ENCODE measurements around the gene SLC4A1AP. TPM values are rescaled to one million over a fixed set of nuclear protein-coding genes. Genes with fewer than 3 reads are reported as not detected.

The SLC4A1AP gene
- total and polyA plus RNA-seq, 10 of the 15 experiments (the other 5 are each of a cell fraction or from before 2014, with no cell fraction given) = 6.5 to 30.1 (median 21.5) TPM

DNA sequence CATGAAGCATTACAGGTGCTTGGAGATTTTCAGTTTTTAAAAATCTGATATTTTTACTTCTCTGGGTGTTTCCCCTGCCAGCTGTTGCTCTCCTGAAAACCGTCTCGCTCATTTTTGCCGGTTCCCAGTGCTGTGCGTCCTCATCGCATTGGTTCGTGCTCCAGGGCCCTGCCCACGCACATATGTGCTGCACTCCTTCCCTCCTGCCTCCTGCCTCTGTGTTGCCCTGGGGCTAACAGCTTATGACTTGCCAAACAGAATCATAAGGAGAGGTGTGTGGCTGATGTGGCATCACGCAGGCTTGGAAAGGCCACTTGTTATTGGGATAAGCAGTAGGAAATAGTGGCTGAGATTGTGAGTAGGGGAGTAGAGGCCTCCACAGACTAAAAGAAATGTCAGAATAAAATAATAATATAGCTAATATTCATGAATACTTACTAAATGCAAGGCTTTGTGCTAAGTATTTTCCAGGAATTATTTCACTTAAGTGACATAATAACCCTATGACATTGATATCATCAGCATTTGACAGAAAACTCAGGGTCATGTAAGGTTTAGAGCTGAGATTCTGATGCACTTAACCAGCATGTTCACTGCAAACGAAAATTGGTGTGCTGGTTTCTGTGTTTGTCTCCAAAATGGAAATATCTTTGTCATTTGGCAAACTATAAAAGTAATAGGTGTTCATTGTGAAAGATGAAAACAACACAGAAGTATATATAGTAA, 53.5 kb downstream of the SLC4A1AP start:
- 65% methylated on average over 9 of the region's 9 CpGs for WGBS (ENCODE audit: insufficient coverage, insufficient replicate concordance, low lambda C conversion rate, missing lambda C conversion rate)
- Histone ChIP-seq H3K9ac (ENCODE audit: control insufficient read depth, insufficient read depth, low read length) (no peak overlapping the region), H3K27ac (ENCODE audit: control insufficient read depth, insufficient read depth) (no peak overlapping the region), H4K20me1 (ENCODE audit: control insufficient read depth, insufficient read depth) (no peaks in the 10 kb centered on the region), H3K4me2 (ENCODE audit: control insufficient read depth, insufficient read depth) (no peak overlapping the region; the same call in 1 of the 2 replicates), H3K4me1 (ENCODE audit: control insufficient read depth, insufficient read depth, low read length) (no peaks in the 10 kb centered on the region; the same call in 1 of the 2 replicates), H3K4me3 (no peak overlapping the region), H2AFZ (ENCODE audit: control insufficient read depth, low read depth, low read length) (no peak overlapping the region), H3K27me3 (replicated peaks in 1 of 2; ENCODE audit: control insufficient read depth in 2 of 2, insufficient read depth in 2 of 2, low read length in 1 of 2) (no peaks in the 10 kb centered on the region; a peak in 1 of 4 replicates), H3K79me2 (ENCODE audit: control insufficient read depth, insufficient read depth, low read length) (no peaks in the 10 kb centered on the region), H3K9me3 (replicated peaks; ENCODE audit: control insufficient read depth, insufficient read depth, low read length) (no peaks in the 10 kb centered on the region), H3K36me3 (ENCODE audit: control insufficient read depth in 2 of 2, insufficient read depth in 2 of 2, low read length in 1 of 2) (no peaks in the 10 kb centered on the region)
- TF ChIP-seq EED (IDR thresholded peaks at IDR 0.05; ENCODE audit: low read depth) (no peak), ZBTB11 (CRISPR knock-in tag; IDR thresholded peaks at IDR 0.05) (no peak), MEF2A (IDR thresholded peaks at IDR 0.05; ENCODE audit: insufficient read depth, low read depth, low read length) (no peak), RELA (IDR thresholded peaks at IDR 0.05; ENCODE audit: borderline replicate concordance, partially characterized antibody) (no peak), PBX3 (IDR thresholded peaks at IDR 0.05; ENCODE audit: insufficient replicate concordance, low read depth, low read length) (no peak), HDGF (IDR thresholded peaks at IDR 0.05) (no peak), HSF1 (IDR thresholded peaks at IDR 0.05; ENCODE audit: low read depth, low read length) (no peak), SMARCA5 (IDR thresholded peaks at IDR 0.05) (no peak), MTA2 (IDR thresholded peaks at IDR 0.05; ENCODE audit: low read depth) (no peak)
- ChIA-PET POLR2A (no interaction called here), RAD21 (ENCODE audit: unreplicated experiment) (interaction anchor here (0.8 kb wide), 1 partner anchor 10 kb away, joined by 3 read pairs; no protein-coding TSS in a partner anchor), SMC1A (ENCODE audit: uncharacterized antibody, unreplicated experiment) (no interaction called here), CTCF (interaction anchor here (1.6 to 2.0 kb wide), 3 partner anchors 11 to 13 kb away, joined by 4 to 8 read pairs (median 5); no protein-coding TSS in a partner anchor)
- intact Hi-C loops (cut with micrococcal nuclease; ENCODE audit: unreplicated experiment) = no loop called here
- FAIRE-seq (no peak), DNase-seq (ENCODE audit: low read depth, low spot score) (no peak), ATAC-seq (no peak)
- no TSS peak for BruUV-seq (replicated peaks)
- in situ Hi-C loops (cut with MboI) = no loop called here
